ENCODE measurements around the gene SH2D3C.

- no peak for TF ChIP-seq CTCF (IDR thresholded peaks at IDR 0.05)
- no peak for TF ChIP-seq POLR2A (IDR thresholded peaks at IDR 0.05)
These were observed 10.0 kb upstream of the SH2D3C start for GRCh38 chr9:127788337-127789011.
